Keratinocyte (primary cell): ENCODE measurements around the gene TNIK. TPM values are rescaled to one million over a fixed set of nuclear protein-coding genes. Genes with fewer than 3 reads are reported as not detected.
A peak's percentile ranks its signal among the peaks of the same experiment; 100 is the strongest.

Source experiments
- DNase-seq: peaks from one replicate; pipeline ENCODE4 v3.0.0-alpha.2; 2011; ENCODE audit warnings: low read depth, missing footprints, low spot score
- FAIRE-seq: peaks from 2 replicates; lab custom pipeline; 2011; peaks lifted over from hg19 to GRCh38; lab: Jason Lieb, UNC
- H2AFZ ChIP-seq: 2 replicates; pipeline ENCODE4 v1.6.0; 2012; ENCODE audit warnings: low read length, control low read depth, inconsistent platforms; ENCODE audit not compliant: control insufficient read depth
- H3K27ac ChIP-seq: 2 replicates; pipeline ENCODE4 v1.5.1; 2011; ENCODE audit warnings: low read length; ENCODE audit not compliant: control insufficient read depth, insufficient read depth
- H3K27me3 ChIP-seq: 3 replicates; pipeline ENCODE4 v1.6.0; 2011; ENCODE audit warnings: low read length; ENCODE audit not compliant: control insufficient read depth, insufficient read depth; ENCODE audit errors: extremely low read depth
- H3K36me3 ChIP-seq, 2 experiments: 2 replicates in 1 of 2; 3 replicates in 1 of 2; pipeline ENCODE4 v1.5.1; 2011; ENCODE audit warnings: low read length in 2 of 2, mild to moderate bottlenecking in 1 of 2; ENCODE audit not compliant: control insufficient read depth in 2 of 2, insufficient read depth in 2 of 2; ENCODE audit errors: extremely low read depth in 1 of 2
- H3K4me1 ChIP-seq: 3 replicates; pipeline ENCODE4 v1.5.1; 2011; ENCODE audit warnings: low read length; ENCODE audit not compliant: control insufficient read depth, insufficient read depth; ENCODE audit errors: extremely low read depth
- H3K4me2 ChIP-seq: 3 replicates; pipeline ENCODE4 v1.6.0; 2011; ENCODE audit warnings: low read depth, low read length; ENCODE audit not compliant: control insufficient read depth, insufficient read depth; ENCODE audit errors: extremely low read depth
- H3K4me3 ChIP-seq, 3 experiments: fragments of 200-600 bp in 1 of 3; sonication (generic) in 1 of 3; 2 replicates in 2 of 3; 3 replicates in 1 of 3; pipeline ENCODE4 v1.5.1; 2011 to 2016; ENCODE audit warnings: low read length in 3 of 3, mild to moderate bottlenecking in 3 of 3, control low read depth in 2 of 3, inconsistent platforms in 1 of 3, low read depth in 1 of 3, mixed read lengths in 1 of 3, mixed run types in 1 of 3, moderate library complexity in 1 of 3; ENCODE audit not compliant: control insufficient read depth in 2 of 3, insufficient read depth in 2 of 3; ENCODE audit errors: extremely low read depth in 1 of 3
- H3K79me2 ChIP-seq: 2 replicates; pipeline ENCODE4 v1.6.0; 2012; ENCODE audit warnings: low read length; ENCODE audit not compliant: control insufficient read depth, insufficient read depth
- H3K9ac ChIP-seq: 3 replicates; pipeline ENCODE4 v1.6.0; 2011; ENCODE audit warnings: low read length; ENCODE audit not compliant: control insufficient read depth, insufficient read depth; ENCODE audit errors: extremely low read depth
- H3K9me1 ChIP-seq: 3 replicates; pipeline ENCODE4 v1.6.0; 2011; ENCODE audit warnings: low read length; ENCODE audit not compliant: control insufficient read depth, insufficient read depth; ENCODE audit errors: extremely low read depth
- H3K9me3 ChIP-seq: 2 replicates; pipeline ENCODE4 v1.5.1; 2012; ENCODE audit warnings: low read depth, low read length; ENCODE audit not compliant: control insufficient read depth
- H4K20me1 ChIP-seq: 3 replicates; pipeline ENCODE4 v1.6.0; 2011; ENCODE audit warnings: low read length; ENCODE audit not compliant: control insufficient read depth, insufficient read depth; ENCODE audit errors: extremely low read depth
- EZH2 ChIP-seq: IDR thresholded peaks from one replicate; pipeline ENCODE4 v1.6.1; 2012; ENCODE audit warnings: inconsistent platforms, mild to moderate bottlenecking, low read length, moderate library complexity
- dilution Hi-C: fragments of 300-500 bp; cut with MboI; formaldehyde crosslinking; loops from one replicate; pipeline ENCODE4 v1.7.0; 2020; ENCODE audit warnings: low sequenced_read_pairs; ENCODE audit not compliant: extremely low pct_ligation_motif_present
- polyA plus RNA-seq, 5 experiments: library from polyadenylated mRNA; depleted of rRNA in 3 of 5; stranded (reverse) in 3 of 5; stranded (forward) in 1 of 5; unstranded in 1 of 5; fragments of >200 nt; gene quantifications; 1 replicate in 1 of 5; 2 replicates in 3 of 5; 3 replicates in 1 of 5; pipeline versions ENCODE4 v1.2.1 to v1.2.3, GENCODE V29; 2011 to 2012; ENCODE audit warnings: missing spikeins in 2 of 5, low read depth in 1 of 5, low replicate concordance in 1 of 5
- TF ChIP-seq, protein P1 (sequence below), 3 experiments: IDR thresholded peaks in 1 of 3; conservative IDR thresholded peaks in 1 of 3; optimal IDR thresholded peaks in 1 of 3; 2 replicates in 2 of 3; 3 replicates in 1 of 3; pipeline versions ENCODE3 to v1.5.1; 2011; ENCODE audit warnings: low read length in 3 of 3, mild to moderate bottlenecking in 3 of 3, moderate library complexity in 2 of 3, control low read depth in 1 of 3, inconsistent platforms in 1 of 3; ENCODE audit not compliant: insufficient read depth in 2 of 3; ENCODE audit errors: extremely low read depth in 1 of 3

The TNIK gene
- polyA plus RNA-seq, 1 donor (not counting 4 experiments of a cell fraction or from before 2014, with no cell fraction given) = 4.4 TPM

GRCh38 chr3:171164067-171164465, 296.1 kb downstream of the TNIK start:
- dilution Hi-C loops = no loop called here
- Histone ChIP-seq H3K4me3 (no peak overlapping the region), H3K4me2 (no peak overlapping the region), H3K9me1 (no peaks in the 10 kb centered on the region), H3K36me3 (no peaks in the 10 kb centered on the region), H3K9me3 (no peaks in the 10 kb centered on the region), H3K4me1 (peaks cover 16% of the 10 kb centered on the region), H2AFZ (no peak overlapping the region), H4K20me1 (no peaks in the 10 kb centered on the region), H3K9ac (no peak overlapping the region), H3K27ac (no peak overlapping the region), H3K79me2 (no peaks in the 10 kb centered on the region), H3K27me3 (no peaks in the 10 kb centered on the region)
- FAIRE-seq (no peak), DNase-seq (peak; percentile 58)
- TF ChIP-seq, protein P1, sequence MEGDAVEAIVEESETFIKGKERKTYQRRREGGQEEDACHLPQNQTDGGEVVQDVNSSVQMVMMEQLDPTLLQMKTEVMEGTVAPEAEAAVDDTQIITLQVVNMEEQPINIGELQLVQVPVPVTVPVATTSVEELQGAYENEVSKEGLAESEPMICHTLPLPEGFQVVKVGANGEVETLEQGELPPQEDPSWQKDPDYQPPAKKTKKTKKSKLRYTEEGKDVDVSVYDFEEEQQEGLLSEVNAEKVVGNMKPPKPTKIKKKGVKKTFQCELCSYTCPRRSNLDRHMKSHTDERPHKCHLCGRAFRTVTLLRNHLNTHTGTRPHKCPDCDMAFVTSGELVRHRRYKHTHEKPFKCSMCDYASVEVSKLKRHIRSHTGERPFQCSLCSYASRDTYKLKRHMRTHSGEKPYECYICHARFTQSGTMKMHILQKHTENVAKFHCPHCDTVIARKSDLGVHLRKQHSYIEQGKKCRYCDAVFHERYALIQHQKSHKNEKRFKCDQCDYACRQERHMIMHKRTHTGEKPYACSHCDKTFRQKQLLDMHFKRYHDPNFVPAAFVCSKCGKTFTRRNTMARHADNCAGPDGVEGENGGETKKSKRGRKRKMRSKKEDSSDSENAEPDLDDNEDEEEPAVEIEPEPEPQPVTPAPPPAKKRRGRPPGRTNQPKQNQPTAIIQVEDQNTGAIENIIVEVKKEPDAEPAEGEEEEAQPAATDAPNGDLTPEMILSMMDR (optimal IDR thresholded peaks at IDR 0.05 in 1 of 3, IDR thresholded peaks at IDR 0.05 in 1 of 3, conservative IDR thresholded peaks at IDR 0.05 in 1 of 3; ENCODE audit: extremely low read depth in 1 of 3, insufficient read depth in 2 of 3, low read length in 3 of 3) = no peak
- TF ChIP-seq EZH2 = no peak

- no peak for FAIRE-seq
Measured at GRCh38 chr3:171163101-171164066, 296.8 kb downstream of the TNIK start.

More at GRCh38 chr3:171163101-171164066, 296.8 kb downstream of the TNIK start:
- Histone ChIP-seq H4K20me1 (no peaks in the 10 kb centered on the region), H3K79me2 (no peaks in the 10 kb centered on the region), H3K4me1 (peaks cover 16% of the 10 kb centered on the region), H3K9me1 (no peaks in the 10 kb centered on the region), H3K4me3 (no peak overlapping the region), H2AFZ (no peak overlapping the region), H3K27ac (no peak overlapping the region), H3K36me3 (no peaks in the 10 kb centered on the region), H3K9me3 (no peaks in the 10 kb centered on the region), H3K9ac (no peak overlapping the region), H3K4me2 (no peak overlapping the region), H3K27me3 (no peaks in the 10 kb centered on the region)
- TF ChIP-seq, protein P1 (optimal IDR thresholded peaks at IDR 0.05 in 1 of 3, IDR thresholded peaks at IDR 0.05 in 1 of 3, conservative IDR thresholded peaks at IDR 0.05 in 1 of 3; ENCODE audit: extremely low read depth in 1 of 3, insufficient read depth in 2 of 3, low read length in 3 of 3) = peak in 2 of 3 experiments; percentile 61 to 67
- no peak for TF ChIP-seq EZH2
- DNase-seq = no peak
- dilution Hi-C loops = no loop called here
